Gastroesophageal sphincter (tissue), 4 donors: ENCODE measurements around the gene FLYWCH1. TPM values are rescaled to one million over a fixed set of nuclear protein-coding genes. Genes with fewer than 3 reads are reported as not detected.

Experiments
- ATAC-seq: fragments of 150-250 bp; one replicate; pipeline ENCODE4 v1.9.1; 2016; ENCODE audit warnings: mild to moderate bottlenecking, moderate library complexity
- H3K27ac ChIP-seq, 4 donors: fragments of 200-600 bp; sonication (generic) in 3 of 4; 1 replicate in 3 of 4; 2 replicates in 1 of 4; pipeline ENCODE4 v1.5.1; 2016 to 2019
- H3K27me3 ChIP-seq: fragments of 200-600 bp; sonication (generic); one replicate; pipeline ENCODE4 v1.5.1; 2019
- H3K36me3 ChIP-seq, 2 donors: fragments of 200-600 bp; sonication (generic); one replicate each; pipeline ENCODE4 v1.5.1; 2019; ENCODE audit warnings: control low read depth in 1 of 2
- H3K4me1 ChIP-seq, 3 donors: fragments of 200-600 bp; sonication (generic); 1 replicate in 2 of 3; 2 replicates in 1 of 3; pipeline ENCODE4 v1.5.1; 2016 to 2019; ENCODE audit warnings: control low read depth in 2 of 3
- H3K4me3 ChIP-seq, 2 donors: fragments of 200-600 bp; sonication (generic); one replicate each; pipeline ENCODE4 v1.5.1; 2019; ENCODE audit warnings: mild to moderate bottlenecking in 1 of 2, moderate library complexity in 1 of 2
- H3K9me3 ChIP-seq, 3 donors: fragments of 200-600 bp; sonication (generic); one replicate each; pipeline ENCODE4 v1.5.1; 2017 to 2019; ENCODE audit warnings: control low read depth in 2 of 3
- CTCF ChIP-seq, 4 experiments: fragments of 200-600 bp in 2 of 4; fragments of 450-650 bp in 2 of 4; sonication (generic) in 1 of 4; IDR thresholded peaks; one replicate each; pipeline ENCODE4 v1.5.1; 2017 to 2019; ENCODE audit warnings: antibody characterized with exemption in 4 of 4, mild to moderate bottlenecking in 2 of 4, moderate library complexity in 2 of 4
- EP300 ChIP-seq: sonication (generic); formaldehyde crosslinking; IDR thresholded peaks from one replicate; pipeline ENCODE4 v1.6.1; 2017; ENCODE audit warnings: antibody characterized with exemption, mild to moderate bottlenecking
- POLR2A ChIP-seq, 2 donors: fragments of 450-650 bp; IDR thresholded peaks; one replicate each; pipeline ENCODE4 v1.6.1; 2017; ENCODE audit warnings: antibody characterized with exemption in 2 of 2, mild to moderate bottlenecking in 2 of 2, moderate library complexity in 1 of 2
- POLR2AphosphoS5 ChIP-seq: sonication (generic); formaldehyde crosslinking; IDR thresholded peaks from one replicate; pipeline ENCODE4 v1.6.1; 2017; ENCODE audit warnings: antibody characterized with exemption
- WGBS, 2 donors: methylation state at CpG; one replicate each; pipeline ENCODE4 v1.1.5; 2018; ENCODE audit warnings: low coverage in 1 of 2; 5-methylcytosine and 5-hydroxymethylcytosine counted together
- total RNA-seq, 4 donors: library from RNA; depleted of rRNA; stranded (reverse); fragments of >200 nt; gene quantifications; one replicate each; pipeline ENCODE4 v1.1.0, GENCODE V29; 2016

Gene FLYWCH1
- total RNA-seq, 4 donors from 2014 or later: 34.5 to 66.5 (median 51.2) TPM

- ATAC-seq: no peak
- no peak overlapping the region for H3K27ac ChIP-seq
- WGBS, 2 donors: 83% methylated on average over 2 to 7 of the region's 10 CpGs
- no peaks in the 10 kb centered on the region for H3K9me3 ChIP-seq
- H3K4me1 ChIP-seq: peaks cover 0 to 8% (median 3%) of the 10 kb centered on the region in 3 donors
- no peaks in the 10 kb centered on the region for H3K27me3 ChIP-seq
- H3K4me3 ChIP-seq: no peak overlapping the region
- TF ChIP-seq EP300 (no peak), CTCF (IDR thresholded peaks at IDR 0.05) (no peak), POLR2AphosphoS5 (no peak), POLR2A (IDR thresholded peaks at IDR 0.05) (no peak)
- H3K36me3 ChIP-seq: peaks cover 0 to 68% of the 10 kb centered on the region in 2 donors
Observed at GRCh38 chr16:2898831-2899563, 12.7 kb upstream of the FLYWCH1 start.

GRCh38 chr16:2899564-2900072, 12.1 kb upstream of the FLYWCH1 start:
- peaks cover 0 to 65% of the 10 kb centered on the region in 2 donors for H3K36me3 ChIP-seq
- no peak for ATAC-seq
- no peak for TF ChIP-seq POLR2A (IDR thresholded peaks at IDR 0.05)
- no peak for TF ChIP-seq EP300
- TF ChIP-seq CTCF (IDR thresholded peaks at IDR 0.05): no peak
- TF ChIP-seq POLR2AphosphoS5: no peak

GRCh38 chr16:2900526-2901075, 11.1 kb upstream of the FLYWCH1 start:
- TF ChIP-seq CTCF (IDR thresholded peaks at IDR 0.05) (no peak), POLR2AphosphoS5 (no peak), EP300 (no peak), POLR2A (IDR thresholded peaks at IDR 0.05) (no peak)
- peaks cover 0 to 9% (median 3%) of the 10 kb centered on the region in 3 donors for H3K4me1 ChIP-seq
- ATAC-seq: no peak
- WGBS, 2 donors: 88% methylated on average over 3 of the region's 15 CpGs; no CpG with 5 or more reads in 1 of the 2 donors
- no peak overlapping the region for H3K27ac ChIP-seq
- H3K36me3 ChIP-seq: peaks cover 0 to 56% of the 10 kb centered on the region in 2 donors
- no peaks in the 10 kb centered on the region for H3K9me3 ChIP-seq
- no peaks in the 10 kb centered on the region for H3K27me3 ChIP-seq
- no peak overlapping the region for H3K4me3 ChIP-seq

More at GRCh38 chr16:2899564-2900072, 12.1 kb upstream of the FLYWCH1 start:
- H3K4me1 ChIP-seq: peaks cover 0 to 9% (median 3%) of the 10 kb centered on the region in 3 donors
- H3K9me3 ChIP-seq: no peaks in the 10 kb centered on the region
- 44 to 67% methylated on average over 1 to 3 of the region's 13 CpGs for WGBS, 2 donors
- H3K27me3 ChIP-seq: no peaks in the 10 kb centered on the region
- H3K27ac ChIP-seq: no peak overlapping the region
- H3K4me3 ChIP-seq: no peak overlapping the region

- no peak for ATAC-seq
- Histone ChIP-seq H3K4me1 (peaks cover 0 to 27% (median 9%) of the 10 kb centered on the region in 3 donors), H3K27me3 (no peaks in the 10 kb centered on the region), H3K36me3 (peaks cover 0 to 36% of the 10 kb centered on the region in 2 donors), H3K4me3 (no peak overlapping the region), H3K27ac (no peak overlapping the region), H3K9me3 (no peaks in the 10 kb centered on the region)
- 92 to 94% methylated on average over 7 to 8 of the region's 9 CpGs for WGBS, 2 donors
- TF ChIP-seq CTCF (IDR thresholded peaks at IDR 0.05) (no peak), POLR2A (IDR thresholded peaks at IDR 0.05) (no peak), POLR2AphosphoS5 (no peak), EP300 (no peak)
Observed at GRCh38 chr16:2902337-2903130, 9.2 kb upstream of the FLYWCH1 start.
